ENCODE results near the gene TNFAIP1.

The TNFAIP1 gene

DNA sequence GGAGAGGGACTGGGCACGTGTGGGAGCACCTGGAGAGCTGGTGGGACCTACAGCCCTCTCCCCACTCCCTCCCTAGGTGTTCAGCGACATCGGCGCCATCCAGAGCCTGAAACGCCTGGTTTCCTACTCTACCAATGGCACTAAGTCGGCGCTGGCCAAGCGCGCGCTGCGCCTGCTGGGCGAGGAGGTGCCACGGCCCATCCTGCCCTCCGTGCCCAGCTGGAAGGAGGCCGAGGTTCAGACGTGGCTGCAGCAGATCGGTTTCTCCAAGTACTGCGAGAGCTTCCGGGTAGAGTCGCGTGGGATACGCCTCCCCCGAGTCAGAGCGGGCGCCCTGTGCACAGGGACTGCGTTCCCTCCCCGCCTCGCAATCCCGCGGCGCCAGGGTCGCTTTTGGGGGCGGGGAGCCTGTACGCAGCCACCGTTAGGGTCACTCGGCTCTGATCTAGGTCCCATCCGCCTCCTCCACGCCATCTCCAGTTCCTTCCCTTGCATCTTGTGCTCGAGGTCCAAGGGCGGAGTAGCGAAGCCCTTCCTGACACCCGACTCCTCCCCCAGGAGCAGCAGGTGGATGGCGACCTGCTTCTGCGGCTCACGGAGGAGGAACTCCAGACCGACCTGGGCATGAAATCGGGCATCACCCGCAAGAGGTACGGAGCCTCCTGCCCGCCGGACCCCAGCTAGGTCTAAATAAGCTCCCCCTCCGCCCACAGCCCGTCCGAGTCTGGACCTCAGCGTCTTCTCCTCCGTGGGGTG, 48.9 kb downstream of the TNFAIP1 start:
- Mint-ChIP-seq H3K4me3 (peak overlapping the region; percentile 84), H3K9me3 (no peaks in the 10 kb centered on the region), H3K27me3 (ENCODE audit: low read depth) (peaks cover 18% of the 10 kb centered on the region), H3K4me1 (ENCODE audit: low read depth) (peaks cover 22% of the 10 kb centered on the region), H3K27ac (peak overlapping the region; percentile 80), H3K36me3 (ENCODE audit: low read depth) (peaks cover 15% of the 10 kb centered on the region)

DNA sequence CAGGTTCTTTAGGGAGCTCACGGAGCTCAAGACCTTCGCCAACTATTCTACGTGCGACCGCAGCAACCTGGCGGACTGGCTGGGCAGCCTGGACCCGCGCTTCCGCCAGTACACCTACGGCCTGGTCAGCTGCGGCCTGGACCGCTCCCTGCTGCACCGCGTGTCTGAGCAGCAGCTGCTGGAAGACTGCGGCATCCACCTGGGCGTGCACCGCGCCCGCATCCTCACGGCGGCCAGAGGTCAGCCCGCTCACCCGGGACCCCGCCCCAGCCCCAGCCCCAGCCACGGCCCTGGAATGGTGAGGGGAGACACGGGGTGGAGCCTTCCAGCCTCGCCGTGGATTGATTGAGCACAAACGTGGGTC, 49.5 kb downstream of the TNFAIP1 start:
- peaks cover 19% of the 10 kb centered on the region for H3K36me3 Mint-ChIP-seq (ENCODE audit: low read depth)
- peak overlapping the region; percentile 80 for H3K27ac Mint-ChIP-seq
- peaks cover 22% of the 10 kb centered on the region for H3K4me1 Mint-ChIP-seq (ENCODE audit: low read depth)
- H3K4me3 Mint-ChIP-seq = peak overlapping the region; percentile 84
- H3K9me3 Mint-ChIP-seq = no peaks in the 10 kb centered on the region
- peaks cover 17% of the 10 kb centered on the region for H3K27me3 Mint-ChIP-seq (ENCODE audit: low read depth)

DNA sequence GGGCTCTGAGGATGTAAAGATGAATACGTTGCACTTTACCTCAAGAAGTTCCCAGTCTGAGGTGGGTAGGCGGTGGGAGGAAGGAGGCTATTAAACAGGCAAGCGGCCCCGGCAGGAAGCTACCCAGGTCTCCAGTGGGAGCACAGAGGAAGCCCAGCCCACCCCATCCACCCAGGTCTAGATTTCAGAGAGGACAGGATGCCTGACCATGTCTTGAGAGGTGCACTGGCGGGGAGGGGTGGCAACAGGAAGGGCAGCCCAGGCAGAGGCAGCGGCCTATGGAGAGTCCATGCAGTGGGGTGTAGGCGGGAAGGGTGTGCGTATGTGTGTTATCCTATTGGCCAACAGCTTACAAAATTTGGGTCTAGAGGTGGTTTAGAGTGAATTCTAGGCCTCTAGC, 49.8 kb downstream of the TNFAIP1 start:
- no peaks in the 10 kb centered on the region for H3K9me3 Mint-ChIP-seq
- H3K4me3 Mint-ChIP-seq = peak overlapping the region; percentile 84
- peaks cover 19% of the 10 kb centered on the region for H3K4me1 Mint-ChIP-seq (ENCODE audit: low read depth)
- peaks cover 14% of the 10 kb centered on the region for H3K27me3 Mint-ChIP-seq (ENCODE audit: low read depth)
- H3K27ac Mint-ChIP-seq = peak overlapping the region; percentile 74
- H3K36me3 Mint-ChIP-seq (ENCODE audit: low read depth) = peaks cover 19% of the 10 kb centered on the region

DNA sequence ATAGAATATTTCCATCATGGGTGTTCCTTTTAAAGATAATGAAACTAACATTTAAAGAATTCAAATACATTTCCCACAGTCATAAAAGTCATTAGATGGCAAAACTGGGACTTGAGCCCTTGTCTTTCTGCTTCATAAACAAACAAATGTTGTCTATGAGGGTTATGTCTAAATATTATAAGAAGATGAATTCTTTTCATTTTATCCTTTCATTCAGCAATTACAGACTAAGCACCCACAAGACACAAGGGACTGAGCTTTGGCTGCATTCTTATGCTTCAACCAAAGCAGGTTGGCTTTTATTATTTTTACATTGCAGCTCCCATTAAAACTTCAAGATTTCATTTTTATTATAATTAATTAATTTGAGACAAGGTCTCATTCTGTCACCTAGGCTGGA, 50.8 kb downstream of the TNFAIP1 start:
- H3K4me1 Mint-ChIP-seq (ENCODE audit: low read depth) = peaks cover 15% of the 10 kb centered on the region
- H3K27me3 Mint-ChIP-seq (ENCODE audit: low read depth) = peaks cover 6% of the 10 kb centered on the region
- no peak overlapping the region for H3K27ac Mint-ChIP-seq
- no peak overlapping the region for H3K4me3 Mint-ChIP-seq
- H3K36me3 Mint-ChIP-seq (ENCODE audit: low read depth) = peaks cover 24% of the 10 kb centered on the region
- H3K9me3 Mint-ChIP-seq = no peaks in the 10 kb centered on the region

DNA sequence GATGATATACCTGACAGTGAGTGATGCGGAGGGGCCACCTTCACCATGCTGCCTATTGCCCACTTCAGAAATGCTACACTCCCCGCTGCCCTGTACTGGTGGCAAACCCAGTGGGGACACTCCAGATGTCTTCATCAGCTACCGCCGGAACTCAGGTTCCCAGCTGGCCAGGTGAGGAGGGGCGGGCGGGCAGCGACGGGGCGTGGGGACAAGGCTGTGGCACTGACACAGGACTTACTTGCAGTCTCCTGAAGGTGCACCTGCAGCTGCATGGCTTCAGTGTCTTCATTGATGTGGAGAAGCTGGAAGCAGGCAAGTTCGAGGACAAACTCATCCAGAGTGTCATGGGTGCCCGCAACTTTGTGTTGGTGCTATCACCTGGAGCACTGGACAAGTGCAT, 52.5 kb downstream of the TNFAIP1 start:
- no peak overlapping the region for H3K4me3 Mint-ChIP-seq
- H3K9me3 Mint-ChIP-seq = no peaks in the 10 kb centered on the region
- H3K36me3 Mint-ChIP-seq (ENCODE audit: low read depth) = peaks cover 20% of the 10 kb centered on the region
- H3K27ac Mint-ChIP-seq = no peak overlapping the region
- H3K27me3 Mint-ChIP-seq (ENCODE audit: low read depth) = no peaks in the 10 kb centered on the region
- H3K4me1 Mint-ChIP-seq (ENCODE audit: low read depth) = peaks cover 11% of the 10 kb centered on the region

DNA sequence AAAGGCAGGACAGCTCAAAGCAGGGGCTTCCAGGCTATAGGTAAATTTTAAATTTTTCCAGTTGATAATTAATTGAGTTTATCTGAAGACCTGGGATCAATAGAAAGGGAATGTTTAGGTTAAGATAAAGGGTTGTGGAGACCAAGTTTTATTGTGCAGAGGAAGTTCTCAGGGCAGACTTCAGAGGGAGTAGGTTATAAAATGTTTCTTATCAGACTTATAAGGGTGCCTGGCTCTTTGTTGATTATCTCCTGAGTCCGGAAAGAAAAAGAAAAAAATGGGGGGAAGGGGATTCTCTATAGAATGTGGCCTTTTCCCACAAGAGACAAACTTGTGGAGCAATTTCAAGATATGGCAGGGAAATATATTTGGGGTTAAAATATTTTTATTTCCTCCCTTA, 54.6 kb downstream of the TNFAIP1 start:
- Mint-ChIP-seq H3K4me3 (no peak overlapping the region), H3K27me3 (ENCODE audit: low read depth) (no peaks in the 10 kb centered on the region), H3K27ac (no peak overlapping the region), H3K4me1 (ENCODE audit: low read depth) (peaks cover 5% of the 10 kb centered on the region), H3K9me3 (no peaks in the 10 kb centered on the region), H3K36me3 (ENCODE audit: low read depth) (peaks cover 27% of the 10 kb centered on the region)

DNA sequence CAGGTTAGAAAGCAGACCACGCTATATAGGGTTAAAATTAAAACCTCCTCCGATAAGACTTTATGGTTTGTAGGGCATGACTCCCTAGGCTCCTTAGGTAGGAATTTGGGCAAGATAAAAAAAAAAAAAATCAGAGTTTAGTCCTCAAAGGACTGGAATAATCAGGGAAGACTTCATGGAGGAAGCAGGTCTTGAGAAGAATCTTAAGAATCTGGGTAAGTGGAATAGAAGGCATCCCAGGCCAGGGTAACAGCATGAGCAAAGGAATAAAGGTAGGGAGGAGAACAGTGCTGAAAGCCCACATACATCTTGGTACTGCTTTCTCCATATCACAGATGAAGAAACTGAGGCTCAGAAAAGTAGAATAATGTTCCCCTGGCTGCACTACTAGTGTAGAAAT, 55.0 kb downstream of the TNFAIP1 start:
- H3K4me1 Mint-ChIP-seq (ENCODE audit: low read depth) = peaks cover 1% of the 10 kb centered on the region
- no peak overlapping the region for H3K27ac Mint-ChIP-seq
- no peak overlapping the region for H3K4me3 Mint-ChIP-seq
- H3K36me3 Mint-ChIP-seq (ENCODE audit: low read depth) = peaks cover 27% of the 10 kb centered on the region
- no peaks in the 10 kb centered on the region for H3K27me3 Mint-ChIP-seq (ENCODE audit: low read depth)
- H3K9me3 Mint-ChIP-seq = no peaks in the 10 kb centered on the region

DNA sequence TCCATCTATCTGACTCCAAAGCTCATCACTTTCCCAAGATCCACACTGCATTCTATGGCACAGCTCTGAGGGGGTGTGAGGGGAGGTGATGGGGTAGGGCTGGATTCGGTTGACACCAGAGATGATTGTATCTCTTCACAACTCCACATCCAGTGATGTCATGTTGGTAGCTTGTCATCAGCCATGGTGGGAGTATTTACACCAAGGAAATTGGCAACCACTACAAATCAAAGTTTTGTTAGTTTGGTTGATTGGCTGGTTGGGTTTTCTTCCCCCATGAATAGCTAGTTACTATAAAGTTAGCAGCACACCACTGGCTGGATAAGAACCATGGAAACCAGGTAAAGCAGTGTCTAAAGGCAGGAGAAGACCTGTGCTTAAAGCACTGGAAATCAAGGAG, 55.4 kb downstream of the TNFAIP1 start:
- no peak overlapping the region for H3K27ac Mint-ChIP-seq
- no peaks in the 10 kb centered on the region for H3K27me3 Mint-ChIP-seq (ENCODE audit: low read depth)

DNA sequence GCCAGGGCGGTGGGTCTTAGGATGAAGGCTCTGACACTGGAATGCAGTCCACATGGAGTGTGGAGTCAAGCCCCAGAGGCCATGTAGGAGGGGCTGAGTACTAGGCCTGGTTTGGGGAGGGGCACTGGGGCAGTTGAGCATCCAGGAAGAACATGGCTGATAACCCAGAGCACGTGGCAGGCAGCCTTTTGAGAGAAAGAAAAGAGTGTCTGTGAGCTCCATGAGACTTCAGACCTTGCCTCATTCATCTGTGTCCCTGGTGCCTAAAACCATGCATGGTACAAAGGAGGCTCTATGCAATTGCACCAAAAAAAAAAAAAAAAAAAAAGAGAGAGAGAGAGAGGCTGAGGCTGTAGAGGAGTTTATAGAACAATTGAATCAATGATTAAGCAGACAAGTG, 55.8 kb downstream of the TNFAIP1 start:
- H3K4me3 Mint-ChIP-seq = no peak overlapping the region
- H3K27me3 Mint-ChIP-seq (ENCODE audit: low read depth) = no peaks in the 10 kb centered on the region
- no peaks in the 10 kb centered on the region for H3K9me3 Mint-ChIP-seq
- H3K4me1 Mint-ChIP-seq (ENCODE audit: low read depth) = no peaks in the 10 kb centered on the region
- peaks cover 27% of the 10 kb centered on the region for H3K36me3 Mint-ChIP-seq (ENCODE audit: low read depth)
- H3K27ac Mint-ChIP-seq = no peak overlapping the region

More for the DNA sequence above, 55.4 kb downstream of the TNFAIP1 start:
- H3K36me3 Mint-ChIP-seq (ENCODE audit: low read depth) = peaks cover 27% of the 10 kb centered on the region
- peaks cover 1% of the 10 kb centered on the region for H3K4me1 Mint-ChIP-seq (ENCODE audit: low read depth)
- no peaks in the 10 kb centered on the region for H3K9me3 Mint-ChIP-seq
- no peak overlapping the region for H3K4me3 Mint-ChIP-seq

DNA sequence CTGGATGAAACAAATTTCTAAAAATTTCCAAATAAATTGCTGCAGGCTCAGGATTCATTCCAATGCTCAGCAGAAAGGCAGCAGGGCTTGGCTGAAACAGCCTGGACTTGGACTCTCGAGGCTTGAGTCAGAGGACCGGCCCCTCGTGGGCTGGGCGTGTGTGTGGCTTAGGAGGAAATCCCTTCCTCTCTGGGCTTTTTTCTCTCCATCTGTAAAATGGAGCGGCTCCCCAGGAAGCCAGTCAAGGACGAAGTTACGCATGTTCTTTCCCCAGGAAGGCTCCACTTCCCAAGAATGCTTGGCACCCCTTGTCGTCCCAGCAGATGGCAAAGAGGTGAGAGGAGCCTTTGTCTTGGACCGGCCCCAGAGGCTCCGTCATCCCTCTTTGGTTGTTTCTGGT, 56.9 kb downstream of the TNFAIP1 start:
- Mint-ChIP-seq H3K36me3 (ENCODE audit: low read depth) (peaks cover 26% of the 10 kb centered on the region), H3K27ac (no peak overlapping the region), H3K9me3 (no peaks in the 10 kb centered on the region), H3K27me3 (ENCODE audit: low read depth) (no peaks in the 10 kb centered on the region), H3K4me3 (no peak overlapping the region), H3K4me1 (ENCODE audit: low read depth) (no peaks in the 10 kb centered on the region)

DNA sequence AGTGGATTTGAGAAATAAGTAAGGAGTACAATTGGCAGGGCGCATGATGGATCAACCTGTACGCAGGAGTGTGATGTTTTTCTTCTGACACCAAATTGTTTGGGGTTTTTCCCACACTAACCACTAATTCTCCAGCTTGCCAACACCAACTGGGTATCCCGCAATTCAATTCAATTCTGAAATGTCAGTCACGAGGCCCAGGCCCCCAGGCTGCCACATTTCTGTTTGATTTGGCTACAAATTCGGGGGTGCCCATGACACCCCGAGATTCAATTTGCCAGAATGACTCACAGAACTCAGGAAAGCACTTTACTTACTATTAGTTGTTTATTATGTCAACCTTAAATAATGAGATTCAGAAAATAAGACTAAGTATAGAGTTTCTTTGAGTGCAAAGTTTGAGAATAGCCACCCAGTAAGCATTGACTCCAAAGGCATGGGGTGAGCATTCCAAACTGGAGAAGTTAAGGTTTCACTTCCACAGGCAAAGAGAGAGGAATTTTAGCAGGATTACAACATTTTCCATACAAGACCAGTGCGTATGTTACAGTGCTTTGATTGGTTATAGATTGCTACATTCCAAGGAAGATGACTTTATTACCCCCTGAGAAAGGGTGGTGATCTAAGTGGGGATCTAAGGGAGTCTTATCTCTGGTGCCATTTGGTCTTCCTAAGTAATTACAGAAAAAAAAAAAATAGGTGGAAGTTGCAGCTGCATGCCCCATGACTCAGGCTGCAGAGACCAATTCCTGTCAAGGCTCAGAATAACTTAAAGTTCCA, 59.0 kb downstream of the TNFAIP1 start:
- no peaks in the 10 kb centered on the region for H3K27me3 Mint-ChIP-seq (ENCODE audit: low read depth)
- no peaks in the 10 kb centered on the region for H3K4me1 Mint-ChIP-seq (ENCODE audit: low read depth)
- H3K36me3 Mint-ChIP-seq (ENCODE audit: low read depth) = peaks cover 24% of the 10 kb centered on the region
- H3K4me3 Mint-ChIP-seq = no peak overlapping the region
- H3K27ac Mint-ChIP-seq = no peak overlapping the region
- no peaks in the 10 kb centered on the region for H3K9me3 Mint-ChIP-seq

DNA sequence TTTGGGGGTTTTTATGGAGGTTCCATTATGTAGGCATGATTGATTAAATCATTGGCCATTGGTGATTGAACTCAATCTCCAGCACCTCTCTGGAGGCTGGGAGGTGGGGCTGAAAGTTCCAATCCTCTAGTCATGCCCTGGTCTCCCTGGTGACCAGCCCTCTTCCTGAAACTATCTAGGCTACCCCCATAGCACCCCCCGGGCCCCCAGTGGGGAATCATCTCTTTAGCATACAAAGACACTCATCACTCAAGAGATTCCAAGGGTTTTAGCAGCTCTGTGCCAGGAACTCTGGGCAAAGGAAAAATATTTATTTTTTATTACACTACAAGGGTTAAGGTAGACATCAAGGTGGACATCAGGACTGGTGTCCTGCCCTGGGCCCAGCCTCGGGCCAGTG, 59.9 kb downstream of the TNFAIP1 start:
- peaks cover 18% of the 10 kb centered on the region for H3K36me3 Mint-ChIP-seq (ENCODE audit: low read depth)
- no peaks in the 10 kb centered on the region for H3K9me3 Mint-ChIP-seq
- no peak overlapping the region for H3K4me3 Mint-ChIP-seq
- no peaks in the 10 kb centered on the region for H3K4me1 Mint-ChIP-seq (ENCODE audit: low read depth)
- no peak overlapping the region for H3K27ac Mint-ChIP-seq
- H3K27me3 Mint-ChIP-seq (ENCODE audit: low read depth) = no peaks in the 10 kb centered on the region

DNA sequence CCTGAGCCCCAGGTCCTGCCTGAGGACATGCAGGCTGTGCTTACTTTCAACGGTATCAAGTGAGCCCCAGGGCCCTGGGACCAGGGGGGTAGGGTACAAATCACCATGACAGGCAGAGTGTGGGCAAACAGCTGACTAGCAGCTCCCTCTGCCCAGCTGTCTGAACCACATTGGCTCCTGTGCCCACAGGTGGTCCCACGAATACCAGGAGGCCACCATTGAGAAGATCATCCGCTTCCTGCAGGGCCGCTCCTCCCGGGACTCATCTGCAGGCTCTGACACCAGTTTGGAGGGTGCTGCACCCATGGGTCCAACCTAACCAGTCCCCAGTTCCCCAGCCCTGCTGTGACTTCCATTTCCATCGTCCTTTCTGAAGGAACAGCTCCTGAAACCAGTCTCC, 60.4 kb downstream of the TNFAIP1 start:
- Mint-ChIP-seq H3K4me1 (ENCODE audit: low read depth) (no peaks in the 10 kb centered on the region), H3K9me3 (no peaks in the 10 kb centered on the region), H3K27ac (no peak overlapping the region), H3K36me3 (ENCODE audit: low read depth) (peaks cover 15% of the 10 kb centered on the region), H3K27me3 (ENCODE audit: low read depth) (no peaks in the 10 kb centered on the region), H3K4me3 (no peak overlapping the region)

Measured in T-helper 1 cell treated with Interleukin-12 subunit alpha and Interleukin-12 subunit beta and Interleukin-4 antibody, amounts not matched to agents 30 μg/mL and 1 μg/mL, for 36 hours (primary cell).